Nephron (organoid): ENCODE results near the gene GRM7.

Experiments used
- H3K27ac Mint-ChIP-seq, 3 experiments: 2 replicates each; pipeline ENCODE4 v1.8.0; 2020; ENCODE audit warnings: mixed read lengths in 3 of 3, mild to moderate bottlenecking in 2 of 3, moderate library complexity in 1 of 3
- H3K27me3 Mint-ChIP-seq: 2 replicates; pipeline ENCODE4 v1.8.0; 2021; ENCODE audit warnings: low read depth, mild to moderate bottlenecking, moderate library complexity, mixed read lengths
- H3K36me3 Mint-ChIP-seq: 2 replicates; pipeline ENCODE4 v1.8.0; 2020; ENCODE audit warnings: low read depth, mixed read lengths
- H3K4me1 Mint-ChIP-seq: 2 replicates; pipeline ENCODE4 v1.8.0; 2020; ENCODE audit warnings: mixed read lengths
- H3K4me3 Mint-ChIP-seq, 3 experiments: 2 replicates each; pipeline ENCODE4 v1.8.0; 2020; ENCODE audit warnings: mild to moderate bottlenecking in 3 of 3, mixed read lengths in 3 of 3, moderate library complexity in 2 of 3
- H3K9me3 Mint-ChIP-seq: 2 replicates; pipeline ENCODE4 v1.8.0; 2020; ENCODE audit warnings: mixed read lengths
- TF ChIP-seq, protein P1 (sequence below), 3 experiments: fragments of 200-600 bp; sonication (generic); IDR thresholded peaks; one replicate each; pipeline ENCODE4 v1.5.0; 2021; ENCODE audit warnings: antibody characterized with exemption in 3 of 3; ENCODE audit not compliant: unreplicated experiment in 3 of 3

The GRM7 gene

DNA sequence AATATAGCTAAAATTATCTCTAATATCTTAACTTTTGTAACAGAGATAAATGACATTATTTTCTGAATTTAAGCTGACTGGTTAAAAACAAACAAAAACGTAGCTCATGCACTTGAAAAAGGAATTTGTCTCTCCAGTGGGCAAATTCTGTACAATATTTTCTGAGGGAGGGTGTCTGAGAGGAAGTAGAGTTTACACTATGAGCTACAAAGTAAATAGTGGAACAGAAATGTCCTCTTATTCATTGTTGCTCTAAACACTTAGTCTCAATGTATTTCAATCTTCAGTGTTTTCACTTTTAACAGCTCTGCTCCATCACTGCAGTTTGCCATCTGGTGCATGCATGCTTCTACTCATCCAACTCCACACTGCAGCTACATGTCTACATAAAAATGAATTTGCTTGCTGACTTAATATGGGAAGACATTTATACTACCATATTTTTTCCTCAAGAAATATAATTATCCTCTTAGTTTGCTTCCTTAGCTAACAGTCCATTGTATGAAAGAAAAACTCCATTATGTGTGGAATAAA is 823.3 kb downstream of the GRM7 start:
- H3K4me1 Mint-ChIP-seq, result peaks cover 17% of the 10 kb centered on the region
- TF ChIP-seq, protein P1, sequence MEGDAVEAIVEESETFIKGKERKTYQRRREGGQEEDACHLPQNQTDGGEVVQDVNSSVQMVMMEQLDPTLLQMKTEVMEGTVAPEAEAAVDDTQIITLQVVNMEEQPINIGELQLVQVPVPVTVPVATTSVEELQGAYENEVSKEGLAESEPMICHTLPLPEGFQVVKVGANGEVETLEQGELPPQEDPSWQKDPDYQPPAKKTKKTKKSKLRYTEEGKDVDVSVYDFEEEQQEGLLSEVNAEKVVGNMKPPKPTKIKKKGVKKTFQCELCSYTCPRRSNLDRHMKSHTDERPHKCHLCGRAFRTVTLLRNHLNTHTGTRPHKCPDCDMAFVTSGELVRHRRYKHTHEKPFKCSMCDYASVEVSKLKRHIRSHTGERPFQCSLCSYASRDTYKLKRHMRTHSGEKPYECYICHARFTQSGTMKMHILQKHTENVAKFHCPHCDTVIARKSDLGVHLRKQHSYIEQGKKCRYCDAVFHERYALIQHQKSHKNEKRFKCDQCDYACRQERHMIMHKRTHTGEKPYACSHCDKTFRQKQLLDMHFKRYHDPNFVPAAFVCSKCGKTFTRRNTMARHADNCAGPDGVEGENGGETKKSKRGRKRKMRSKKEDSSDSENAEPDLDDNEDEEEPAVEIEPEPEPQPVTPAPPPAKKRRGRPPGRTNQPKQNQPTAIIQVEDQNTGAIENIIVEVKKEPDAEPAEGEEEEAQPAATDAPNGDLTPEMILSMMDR (IDR thresholded peaks at IDR 0.05; ENCODE audit: unreplicated experiment in 3 of 3), result no peak
- H3K27ac Mint-ChIP-seq, result peak overlapping the region in 2 of 3 experiments; percentile 64 to 84
- no peak overlapping the region for H3K4me3 Mint-ChIP-seq
- H3K9me3 Mint-ChIP-seq, result peaks cover 6% of the 10 kb centered on the region
- no peaks in the 10 kb centered on the region for H3K27me3 Mint-ChIP-seq
- no peaks in the 10 kb centered on the region for H3K36me3 Mint-ChIP-seq

DNA sequence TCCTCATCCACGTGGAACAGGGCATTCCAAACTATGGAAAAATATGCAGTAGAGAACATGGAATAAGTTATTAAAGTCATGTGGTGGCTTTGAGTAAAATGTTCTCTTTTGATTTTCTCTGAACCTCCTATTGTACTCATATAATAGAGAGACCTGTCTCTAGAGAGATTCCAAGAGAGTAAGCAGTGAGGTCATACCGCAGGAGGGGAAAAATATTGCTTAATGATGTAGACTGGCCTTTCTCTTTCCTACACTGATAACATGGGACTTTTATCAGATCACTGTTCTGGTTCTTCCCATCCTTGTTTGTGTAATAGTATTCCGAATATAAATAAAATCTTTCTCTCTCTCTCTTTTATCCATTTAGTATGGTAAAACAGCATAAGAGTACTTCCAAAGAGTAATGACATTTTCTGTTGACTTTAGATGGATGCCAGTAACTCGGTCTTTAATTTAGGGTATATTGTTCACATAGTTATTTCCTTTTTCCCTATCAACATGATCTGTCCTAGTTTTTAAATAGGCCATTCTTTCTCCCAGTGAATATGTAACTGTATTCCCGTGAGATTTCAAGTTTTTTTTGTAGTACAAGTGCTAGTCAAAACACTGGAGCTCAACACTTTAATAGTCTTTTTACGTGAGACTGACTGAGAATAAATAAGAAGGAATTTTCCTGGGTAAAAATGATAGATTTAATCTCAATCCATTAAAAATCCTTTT is 826.7 kb downstream of the GRM7 start:
- H3K36me3 Mint-ChIP-seq, result no peaks in the 10 kb centered on the region
- no peaks in the 10 kb centered on the region for H3K27me3 Mint-ChIP-seq
- H3K4me1 Mint-ChIP-seq, result peaks cover 14% of the 10 kb centered on the region
- no peak overlapping the region for H3K4me3 Mint-ChIP-seq
- TF ChIP-seq, protein P1 (IDR thresholded peaks at IDR 0.05; ENCODE audit: unreplicated experiment in 3 of 3), result no peak
- H3K27ac Mint-ChIP-seq, result no peak overlapping the region
- peaks cover 6% of the 10 kb centered on the region for H3K9me3 Mint-ChIP-seq

DNA sequence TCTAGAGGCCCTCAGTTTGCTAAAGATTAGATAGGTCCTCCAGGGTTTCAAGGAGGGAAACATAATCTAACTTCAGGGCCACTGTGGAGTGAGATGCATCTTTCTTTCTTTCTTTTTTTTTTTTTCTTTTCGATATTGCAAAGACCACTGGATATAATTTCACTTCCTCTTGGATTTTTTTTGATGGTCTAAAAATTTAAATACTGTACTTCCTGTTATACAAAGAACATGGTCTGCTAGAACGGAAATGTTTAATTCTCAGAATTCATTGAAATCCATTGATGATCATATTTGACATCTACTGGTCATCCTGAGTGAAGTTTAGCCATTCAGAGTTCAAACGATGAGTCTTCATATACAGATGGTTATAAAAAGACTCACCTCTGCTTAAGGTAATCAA is 832.0 kb downstream of the GRM7 start:
- Mint-ChIP-seq H3K4me3 (no peak overlapping the region), H3K27me3 (no peaks in the 10 kb centered on the region)

DNA sequence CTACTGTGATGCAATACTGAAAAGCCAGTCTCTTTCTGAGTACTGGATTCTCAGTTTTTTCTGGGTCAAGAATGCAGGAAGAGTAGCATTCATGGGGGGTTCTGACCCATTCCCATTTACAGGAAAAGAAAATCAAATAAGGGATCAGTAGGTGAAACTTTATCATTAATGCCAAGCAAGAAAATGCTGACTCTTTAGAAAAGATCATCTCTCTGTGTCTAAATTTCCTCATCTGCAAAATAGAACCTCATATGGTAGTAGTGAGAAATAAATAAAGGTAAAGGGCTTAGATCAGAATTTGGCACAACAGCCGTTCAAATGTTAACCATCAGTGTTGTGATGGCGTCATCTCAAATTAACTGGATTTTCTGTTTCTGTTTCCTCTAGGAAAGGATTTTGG is 833.1 kb downstream of the GRM7 start:
- TF ChIP-seq, protein P1 (IDR thresholded peaks at IDR 0.05; ENCODE audit: unreplicated experiment in 3 of 3), result no peak
- Mint-ChIP-seq H3K9me3 (no peaks in the 10 kb centered on the region), H3K4me3 (no peak overlapping the region), H3K36me3 (no peaks in the 10 kb centered on the region), H3K27ac (no peak overlapping the region), H3K27me3 (no peaks in the 10 kb centered on the region), H3K4me1 (no peaks in the 10 kb centered on the region)

More for the DNA sequence above, 832.0 kb downstream of the GRM7 start:
- H3K9me3 Mint-ChIP-seq, result peaks cover under 1% of the 10 kb centered on the region
- no peaks in the 10 kb centered on the region for H3K4me1 Mint-ChIP-seq
- H3K27ac Mint-ChIP-seq, result no peak overlapping the region
- TF ChIP-seq, protein P1 (IDR thresholded peaks at IDR 0.05; ENCODE audit: unreplicated experiment in 3 of 3), result no peak
- no peaks in the 10 kb centered on the region for H3K36me3 Mint-ChIP-seq

DNA sequence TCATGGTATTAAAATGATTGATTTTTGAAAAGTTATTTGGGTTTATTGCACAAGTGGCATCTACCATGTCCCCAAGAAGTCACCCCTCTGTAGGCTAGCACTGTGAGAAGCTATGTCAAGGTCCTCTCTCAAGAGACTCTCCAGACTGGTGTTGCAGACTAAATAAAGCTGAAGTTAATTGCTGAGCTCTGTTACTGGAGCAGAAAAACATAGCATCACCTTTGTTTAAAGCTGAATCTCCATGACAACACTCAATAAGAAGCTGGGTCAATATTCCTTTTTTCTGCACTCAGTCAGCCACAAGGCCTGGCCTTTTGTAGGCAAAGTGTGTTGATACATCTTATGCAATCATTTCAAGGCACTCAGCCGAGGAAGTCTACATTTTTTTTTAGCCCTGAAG is 834.1 kb downstream of the GRM7 start:
- TF ChIP-seq, protein P1 (IDR thresholded peaks at IDR 0.05; ENCODE audit: unreplicated experiment in 3 of 3), result no peak
- Mint-ChIP-seq H3K4me1 (peaks cover 1% of the 10 kb centered on the region), H3K4me3 (no peak overlapping the region), H3K27me3 (no peaks in the 10 kb centered on the region), H3K9me3 (no peaks in the 10 kb centered on the region), H3K36me3 (no peaks in the 10 kb centered on the region), H3K27ac (no peak overlapping the region)

DNA sequence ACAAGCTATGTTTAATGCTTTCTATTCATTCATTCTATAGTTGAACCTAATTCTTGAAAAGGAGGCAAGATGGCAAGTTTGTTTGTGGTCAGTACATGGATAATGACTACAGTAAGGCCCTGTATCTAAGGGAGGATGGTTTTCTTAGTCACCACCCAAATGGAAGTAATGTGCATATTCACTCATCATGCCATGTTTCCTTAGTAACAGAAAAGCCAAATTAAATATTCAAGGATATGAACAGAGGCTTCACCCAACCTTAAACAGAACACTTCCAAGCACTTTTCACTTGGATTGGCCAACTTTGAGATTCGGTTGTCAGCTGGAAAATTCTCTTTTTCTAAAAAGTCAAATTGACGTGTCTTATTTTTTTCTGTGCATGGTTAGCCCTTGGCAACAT is 835.4 kb downstream of the GRM7 start:
- H3K27me3 Mint-ChIP-seq, result no peaks in the 10 kb centered on the region
- H3K9me3 Mint-ChIP-seq, result no peaks in the 10 kb centered on the region
- H3K27ac Mint-ChIP-seq, result no peak overlapping the region
- no peaks in the 10 kb centered on the region for H3K36me3 Mint-ChIP-seq
- TF ChIP-seq, protein P1 (IDR thresholded peaks at IDR 0.05; ENCODE audit: unreplicated experiment in 3 of 3), result no peak
- H3K4me3 Mint-ChIP-seq, result no peak overlapping the region
- peaks cover 8% of the 10 kb centered on the region for H3K4me1 Mint-ChIP-seq
